Stimulated activated CD4-positive, alpha-beta T cell treated with anti-CD3 and anti-CD28 coated beads, Interleukin-4, amount 100 ng/mL, for 1 hour (primary cell): ENCODE results near the gene POU2AF2.
"Not testable (repeated sequence)": the region's sequence is repeated elsewhere in the genome, so short reads cannot be mapped to it uniquely, and the experiment has no call there.

ENCODE experiments used
- DNase-seq: peaks from one replicate; pipeline ENCODE4 v3.0.0-alpha.2; 2020

The POU2AF2 gene

DNA sequence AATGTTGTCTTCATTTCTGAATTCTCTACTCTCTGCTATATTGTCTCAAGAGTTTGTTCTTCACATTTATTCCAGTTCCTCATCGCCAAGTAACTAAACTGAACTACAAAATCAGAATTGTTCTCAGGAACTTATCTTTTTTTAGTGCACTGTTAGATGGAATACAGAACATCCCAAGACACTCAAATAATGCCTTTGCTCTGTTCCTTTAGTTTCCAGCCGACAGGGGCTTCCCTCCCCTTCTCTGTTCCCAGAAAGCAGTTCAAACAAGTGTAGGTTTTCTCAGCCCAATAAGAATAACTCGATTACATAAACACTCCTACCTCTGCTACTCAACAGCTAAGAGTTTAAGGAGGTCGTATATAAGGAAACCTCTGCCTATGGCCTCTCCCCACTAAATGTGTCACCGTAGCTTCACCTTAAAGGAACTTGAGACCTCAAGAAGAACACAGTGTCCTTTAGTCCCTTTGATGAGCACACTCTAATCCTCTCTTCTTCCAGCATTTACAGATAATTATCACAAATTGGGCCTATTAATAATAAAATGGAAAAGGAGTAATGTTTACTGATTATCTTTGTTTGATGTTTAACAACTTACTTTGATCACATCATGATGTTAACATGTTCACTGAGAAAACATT, 59.8 kb downstream of the POU2AF2 start:
- DNase-seq = no peak

DNA sequence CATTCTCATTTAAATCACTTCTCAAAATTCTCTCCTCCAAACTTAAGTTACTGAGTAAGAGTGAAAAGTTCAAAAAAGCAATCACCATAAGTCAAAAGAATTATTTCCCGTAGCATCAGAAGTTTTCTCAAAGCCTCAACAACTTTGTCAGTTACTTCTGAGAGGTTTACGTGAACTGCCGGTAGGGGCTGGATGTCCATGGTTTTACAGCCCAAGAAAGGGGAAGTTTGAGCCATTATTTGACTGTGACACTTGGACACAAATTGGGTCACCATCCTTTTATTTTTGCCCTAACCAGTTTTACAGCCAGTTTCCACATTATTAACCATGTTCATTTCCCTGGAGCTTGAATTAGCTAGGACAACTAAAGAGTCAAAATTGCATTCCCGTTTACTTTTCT, 60.4 kb downstream of the POU2AF2 start:
- no peak for DNase-seq

DNA sequence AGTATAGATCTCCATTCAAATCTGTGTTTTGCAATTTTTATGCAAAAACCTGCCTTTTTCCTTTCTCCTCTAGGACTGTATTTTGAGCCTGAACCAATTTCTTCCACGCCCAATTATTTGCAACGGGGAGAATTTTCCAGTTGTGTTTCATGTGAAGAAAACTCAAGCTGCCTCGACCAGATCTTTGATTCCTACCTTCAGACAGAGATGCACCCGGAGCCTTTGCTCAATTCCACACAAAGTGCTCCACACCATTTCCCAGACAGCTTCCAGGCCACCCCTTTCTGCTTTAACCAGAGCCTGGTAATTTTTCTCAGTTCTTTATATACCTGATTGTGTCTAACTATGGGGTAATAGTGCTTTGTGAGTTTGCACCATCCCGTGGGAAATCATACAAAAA, 60.8 kb downstream of the POU2AF2 start:
- DNase-seq = no peak

DNA sequence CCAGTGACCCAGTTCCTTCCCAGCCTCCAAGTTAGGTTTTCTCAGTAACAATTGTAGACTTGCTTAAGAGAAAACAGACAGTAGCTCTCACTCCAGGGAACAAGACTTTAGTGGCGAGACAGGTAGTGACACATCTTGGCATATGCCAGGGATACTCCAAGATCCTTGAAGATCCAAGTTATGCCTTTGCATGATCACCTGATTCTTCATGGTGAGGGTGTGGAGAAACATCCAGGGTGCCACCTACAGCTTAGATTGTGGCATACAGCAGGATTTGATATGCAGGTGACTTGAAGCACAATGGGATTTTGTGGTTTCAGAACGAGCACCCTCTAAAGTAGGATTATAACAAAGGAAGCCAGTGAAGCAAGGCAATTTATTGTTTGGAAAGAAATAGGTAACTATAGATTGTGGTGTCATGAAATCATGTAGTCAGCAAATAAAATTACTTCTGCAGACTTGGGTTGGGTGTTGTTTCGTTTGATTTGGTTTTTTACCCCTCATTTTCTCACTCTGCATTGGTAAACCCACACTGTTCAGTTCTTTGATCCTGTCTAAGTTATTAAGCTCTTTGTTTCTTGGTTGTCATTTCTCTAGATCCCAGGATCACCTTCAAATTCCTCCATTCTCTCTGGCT, 62.1 kb downstream of the POU2AF2 start:
- no peak for DNase-seq

DNA sequence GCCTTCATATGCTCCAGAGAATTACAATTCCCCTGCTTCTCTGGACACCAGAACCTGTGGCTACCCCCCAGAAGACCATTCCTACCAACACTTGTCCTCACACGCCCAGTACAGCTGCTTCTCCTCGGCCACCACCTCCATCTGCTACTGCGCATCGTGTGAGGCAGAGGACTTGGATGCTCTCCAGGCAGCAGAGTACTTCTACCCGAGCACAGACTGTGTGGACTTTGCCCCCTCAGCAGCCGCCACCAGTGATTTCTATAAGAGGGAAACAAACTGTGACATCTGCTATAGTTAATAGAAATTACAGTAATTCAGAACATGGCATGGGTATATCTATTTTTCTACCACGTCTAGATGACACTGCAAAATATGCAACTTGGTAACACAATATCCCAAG, 62.6 kb downstream of the POU2AF2 start:
- no peak for DNase-seq

DNA sequence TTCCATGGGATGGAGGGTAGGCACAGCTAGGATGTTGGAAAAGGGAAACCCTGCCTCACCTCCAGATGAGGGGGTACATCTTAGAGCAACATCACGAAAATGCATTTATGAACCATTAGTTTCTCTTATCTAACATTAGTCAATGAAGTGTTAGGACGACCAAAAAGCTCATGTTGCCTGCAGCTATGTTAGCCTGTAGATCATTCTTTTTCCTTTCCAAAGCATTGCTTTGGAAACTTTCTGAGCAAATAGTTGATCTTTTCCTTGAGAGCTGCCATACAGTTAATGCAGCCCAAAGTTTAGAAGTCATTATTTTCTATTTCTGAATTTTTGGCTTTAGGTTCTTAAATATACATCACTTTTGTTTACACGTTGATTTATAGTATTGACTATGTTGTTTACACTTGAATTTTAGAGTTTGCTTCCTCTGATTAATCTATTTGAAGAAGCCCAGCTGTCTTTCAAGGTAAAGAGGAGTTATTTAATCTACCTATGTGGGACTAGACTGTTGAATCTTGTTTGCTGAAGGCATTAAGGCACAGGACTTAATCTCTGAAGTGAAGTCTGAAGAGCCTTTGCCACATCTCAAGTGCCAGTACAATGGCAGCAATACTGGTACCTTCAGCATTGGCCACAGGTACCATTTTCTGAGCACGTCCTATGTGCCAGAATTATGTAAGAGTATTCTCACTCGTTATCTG, 63.8 kb downstream of the POU2AF2 start:
- DNase-seq = no peak

DNA sequence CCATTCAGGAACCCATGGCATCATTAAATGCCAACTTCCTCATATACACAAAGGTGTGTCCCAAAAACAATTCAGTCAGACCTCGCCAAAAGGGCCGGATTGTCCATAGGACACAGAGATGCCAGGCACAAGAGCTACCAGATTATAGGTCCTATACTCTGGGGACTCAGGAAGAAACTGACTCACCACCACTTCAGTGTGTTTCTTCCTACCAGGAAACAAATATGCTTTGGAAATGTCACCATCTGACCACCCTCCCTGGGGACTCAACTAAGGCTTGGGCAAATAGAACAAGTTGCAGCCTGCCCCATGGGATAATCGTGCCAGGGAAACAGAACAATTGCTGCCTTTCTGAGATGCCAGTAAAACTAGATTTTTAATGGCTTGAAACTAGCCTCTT, 64.6 kb downstream of the POU2AF2 start:
- DNase-seq = no peak

DNA sequence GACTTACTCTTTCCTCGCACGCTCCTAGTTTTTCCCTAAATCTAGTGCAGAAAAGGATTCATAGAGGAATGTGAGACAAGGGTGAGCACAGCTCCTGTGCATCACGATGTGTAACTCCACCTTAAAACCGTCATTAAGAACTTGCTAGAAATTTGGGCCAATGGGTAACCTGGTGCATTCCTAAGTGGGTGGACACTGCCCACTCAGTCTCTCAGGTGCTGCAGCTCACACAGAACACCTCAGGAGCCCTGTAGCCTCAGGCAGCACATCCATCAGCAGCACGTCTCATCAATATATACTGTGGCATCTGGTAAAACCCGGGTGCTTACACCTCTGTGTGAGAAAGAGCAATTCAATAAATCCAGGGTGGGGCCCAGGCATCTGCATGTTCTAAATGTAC, 65.2 kb downstream of the POU2AF2 start:
- no peak for DNase-seq

DNA sequence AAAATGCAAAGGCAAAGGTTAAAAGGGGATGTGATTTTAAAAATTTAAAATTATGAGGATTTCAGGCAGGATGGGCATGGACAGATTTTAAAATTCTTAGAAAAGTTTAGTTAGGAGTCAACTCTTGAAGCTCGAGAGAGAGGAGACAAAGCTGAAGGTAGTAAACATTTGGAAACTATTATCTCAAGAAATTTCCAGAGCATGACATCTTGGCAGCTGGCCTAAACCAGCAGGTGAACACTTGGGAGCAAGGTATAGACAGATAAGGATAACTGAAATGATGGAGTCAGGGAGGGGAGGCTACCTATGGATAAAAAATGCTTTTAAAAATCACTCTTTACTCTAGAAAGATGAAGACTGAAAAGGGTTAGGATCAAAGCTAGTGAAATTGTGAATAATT, 66.6 kb downstream of the POU2AF2 start:
- DNase-seq = no peak

DNA sequence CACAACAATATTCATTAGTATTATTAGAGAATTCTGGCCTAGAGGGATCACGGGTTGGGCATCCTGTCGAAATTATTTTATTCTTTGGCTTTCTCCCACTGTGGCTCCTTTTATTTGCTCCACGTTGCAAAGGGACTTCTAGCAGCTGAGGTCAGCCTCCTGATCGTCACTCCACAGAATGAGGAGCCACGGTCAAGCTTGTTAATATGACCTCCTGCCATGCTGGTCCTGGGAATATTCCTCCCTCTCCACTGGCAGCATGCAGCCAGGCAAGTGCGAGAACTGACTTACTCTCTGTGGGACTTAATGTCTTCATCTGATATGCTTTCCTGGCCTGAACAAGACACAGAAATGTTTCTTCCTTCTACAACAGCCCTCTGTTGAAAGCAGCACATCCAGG, 73.8 kb downstream of the POU2AF2 start:
- no peak for DNase-seq

DNA sequence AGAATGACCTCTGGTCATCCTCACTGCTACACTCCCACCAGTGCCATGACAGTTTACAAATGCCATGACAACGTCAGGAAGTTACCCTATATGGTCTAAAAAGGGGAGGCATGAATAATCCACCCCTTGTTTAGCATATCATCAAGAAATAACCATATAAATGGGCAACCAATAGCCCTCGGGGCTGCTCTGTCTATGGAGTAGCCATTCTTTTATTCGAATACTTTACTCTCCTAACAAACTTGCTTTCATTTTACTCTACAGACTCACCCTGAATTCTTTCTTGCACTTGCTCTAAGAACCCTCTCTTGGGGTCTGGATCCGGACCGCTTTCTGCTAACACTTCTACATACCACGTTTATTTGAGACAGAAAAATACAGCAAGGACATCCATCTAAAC, 74.7 kb downstream of the POU2AF2 start:
- not testable (repeated sequence) for DNase-seq

DNA sequence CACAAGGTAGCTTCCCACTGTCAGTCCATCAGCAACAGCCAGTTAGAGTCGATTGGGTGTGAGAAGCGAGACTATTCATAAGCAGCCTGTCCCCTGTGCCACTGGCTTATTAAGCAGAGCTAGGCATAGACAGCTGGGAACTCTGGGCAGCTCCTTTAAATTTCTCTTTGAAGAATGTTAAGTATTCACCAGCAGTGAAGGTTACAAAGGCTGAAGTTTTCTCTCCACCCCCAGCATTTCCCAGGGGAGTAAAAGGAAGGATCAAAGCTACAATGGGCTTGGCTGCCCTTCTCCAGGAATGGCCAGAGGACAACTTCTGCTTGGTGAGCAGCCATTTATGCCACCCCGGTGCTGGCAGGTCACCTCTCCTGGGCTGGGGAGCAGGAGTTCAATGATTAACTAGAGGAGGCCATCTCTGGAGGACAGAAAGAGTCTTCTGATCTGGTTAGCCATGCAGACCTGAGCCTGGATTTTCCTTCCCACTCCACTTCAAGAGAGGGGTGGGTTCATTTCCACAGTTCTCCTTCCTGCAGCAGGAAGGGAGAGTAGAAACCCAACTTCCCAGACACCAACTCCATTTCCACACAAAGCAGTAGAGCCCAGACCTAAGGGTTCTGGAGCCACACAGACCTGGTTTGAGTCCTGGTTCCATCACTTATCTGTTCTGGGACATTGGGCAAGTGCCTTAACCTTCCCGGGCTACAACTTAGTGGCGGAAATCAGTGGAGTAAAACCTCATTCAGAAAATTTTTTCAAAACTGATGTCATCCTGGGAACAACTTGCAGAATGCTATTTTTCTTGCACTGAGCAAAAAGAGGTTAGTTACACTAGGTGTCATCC, 75.4 kb downstream of the POU2AF2 start:
- DNase-seq = no peak

DNA sequence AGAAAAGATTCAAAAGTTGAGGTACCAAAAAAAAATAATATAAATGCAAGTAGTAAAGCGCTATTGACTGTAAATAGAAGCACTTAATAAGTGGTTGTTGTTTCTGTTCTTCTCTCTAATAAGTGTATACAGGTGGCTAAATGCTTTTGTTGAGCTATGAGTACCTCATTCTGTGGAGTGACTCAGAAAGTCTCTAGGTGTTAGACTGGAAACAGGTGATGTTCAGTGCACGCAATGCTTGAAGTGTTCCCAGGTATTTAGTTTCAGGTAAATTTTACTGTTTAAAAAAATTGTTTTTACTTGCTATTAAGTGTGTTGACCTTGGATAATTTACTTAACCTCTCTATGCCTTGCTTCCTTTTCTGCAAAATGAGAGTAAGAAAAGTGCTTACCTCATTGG, 77.0 kb downstream of the POU2AF2 start:
- DNase-seq = no peak

DNA sequence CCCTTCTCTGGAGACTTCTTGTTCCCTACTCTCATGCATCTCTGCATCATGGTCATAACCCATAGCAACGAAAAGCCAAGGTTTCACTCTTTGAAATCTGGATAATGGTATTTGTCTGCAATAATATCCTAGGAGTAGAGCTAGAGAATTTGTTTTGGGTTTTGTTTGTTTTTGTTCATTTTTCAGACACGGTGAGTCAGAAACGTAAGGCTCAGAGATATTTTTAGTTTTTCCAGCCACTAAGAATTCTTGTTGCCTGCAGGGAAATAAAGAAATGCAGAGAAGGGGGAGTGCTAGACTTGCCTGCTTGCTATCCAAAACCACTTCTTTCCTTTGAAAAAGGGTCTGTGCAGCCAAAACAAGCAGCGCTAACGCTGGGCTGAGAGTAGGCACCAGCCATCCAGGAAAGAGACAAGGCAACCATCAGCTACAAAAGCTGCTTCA, 78.8 kb downstream of the POU2AF2 start:
- no peak for DNase-seq

DNA sequence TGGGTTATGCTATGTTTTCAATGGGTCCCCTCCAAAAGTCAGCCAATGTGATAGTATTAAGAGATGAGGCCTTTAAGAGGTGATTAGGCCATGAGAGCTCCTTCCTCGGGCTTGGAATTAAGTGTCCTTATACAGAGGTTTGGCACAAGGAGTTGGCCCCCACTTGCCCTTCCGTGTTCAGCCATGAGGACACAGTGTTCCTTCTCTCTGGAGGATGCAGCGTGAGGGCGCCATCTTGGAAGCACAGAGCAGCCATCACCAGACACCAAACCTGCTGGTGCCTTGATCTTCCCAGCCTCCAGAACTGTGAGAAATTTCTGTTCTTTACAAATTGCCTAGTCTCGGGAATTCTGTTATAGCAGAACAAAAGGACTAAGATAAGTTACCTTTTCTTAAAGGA, 79.7 kb downstream of the POU2AF2 start:
- no peak for DNase-seq

DNA sequence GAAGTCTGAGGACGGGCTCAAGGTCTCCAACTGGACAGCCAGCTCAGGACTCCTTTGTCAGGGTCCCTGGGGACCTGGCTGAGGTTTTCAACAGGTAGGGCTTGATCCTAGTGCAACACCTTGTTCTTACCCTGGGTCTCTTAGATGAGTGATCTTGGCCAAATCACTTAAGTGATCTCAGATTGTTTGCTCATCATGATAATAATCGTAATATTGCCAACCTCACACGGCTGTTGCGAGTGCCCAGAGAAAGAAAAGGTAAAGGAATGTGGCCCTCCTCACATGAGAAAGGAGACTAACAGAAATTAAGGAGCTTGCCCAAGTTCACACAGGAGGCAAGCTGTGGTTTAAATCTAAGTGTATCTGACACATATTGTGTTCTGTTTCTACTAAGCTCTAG, 81.3 kb downstream of the POU2AF2 start:
- DNase-seq = no peak

DNA sequence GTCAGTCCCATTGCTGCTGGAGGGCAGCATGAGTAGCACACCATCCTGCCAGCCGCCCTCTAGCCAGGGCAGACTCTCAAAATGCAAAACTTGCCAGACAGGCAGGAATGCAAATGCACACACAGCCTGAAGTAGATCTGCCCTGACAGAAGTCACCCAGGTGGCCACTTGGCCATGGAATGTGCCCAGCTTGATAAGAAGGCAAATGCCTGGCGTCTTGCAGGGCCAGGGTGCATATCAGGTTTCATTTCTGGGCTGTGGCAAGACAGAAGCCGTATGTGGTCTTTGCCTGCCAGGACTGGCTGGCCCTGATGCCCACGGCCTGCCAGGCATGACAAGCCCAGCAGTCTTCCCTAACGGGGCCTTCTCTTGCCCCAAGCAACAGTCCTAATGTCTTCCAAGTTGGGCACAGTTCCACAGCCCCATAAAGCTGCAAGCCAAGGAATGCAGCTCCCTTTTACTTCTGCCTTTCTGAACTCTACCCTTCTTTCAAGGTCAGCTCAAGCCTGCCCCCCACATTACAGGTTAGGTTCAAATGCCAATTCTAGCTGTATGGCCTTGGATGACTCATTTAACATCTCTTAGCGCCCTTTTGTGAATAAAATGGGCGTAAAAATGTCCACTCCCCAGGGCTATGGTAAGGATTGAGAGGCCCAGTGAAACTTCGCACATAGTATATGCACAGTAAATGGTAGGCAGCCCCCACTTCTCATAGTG, 82.5 kb downstream of the POU2AF2 start:
- no peak for DNase-seq

DNA sequence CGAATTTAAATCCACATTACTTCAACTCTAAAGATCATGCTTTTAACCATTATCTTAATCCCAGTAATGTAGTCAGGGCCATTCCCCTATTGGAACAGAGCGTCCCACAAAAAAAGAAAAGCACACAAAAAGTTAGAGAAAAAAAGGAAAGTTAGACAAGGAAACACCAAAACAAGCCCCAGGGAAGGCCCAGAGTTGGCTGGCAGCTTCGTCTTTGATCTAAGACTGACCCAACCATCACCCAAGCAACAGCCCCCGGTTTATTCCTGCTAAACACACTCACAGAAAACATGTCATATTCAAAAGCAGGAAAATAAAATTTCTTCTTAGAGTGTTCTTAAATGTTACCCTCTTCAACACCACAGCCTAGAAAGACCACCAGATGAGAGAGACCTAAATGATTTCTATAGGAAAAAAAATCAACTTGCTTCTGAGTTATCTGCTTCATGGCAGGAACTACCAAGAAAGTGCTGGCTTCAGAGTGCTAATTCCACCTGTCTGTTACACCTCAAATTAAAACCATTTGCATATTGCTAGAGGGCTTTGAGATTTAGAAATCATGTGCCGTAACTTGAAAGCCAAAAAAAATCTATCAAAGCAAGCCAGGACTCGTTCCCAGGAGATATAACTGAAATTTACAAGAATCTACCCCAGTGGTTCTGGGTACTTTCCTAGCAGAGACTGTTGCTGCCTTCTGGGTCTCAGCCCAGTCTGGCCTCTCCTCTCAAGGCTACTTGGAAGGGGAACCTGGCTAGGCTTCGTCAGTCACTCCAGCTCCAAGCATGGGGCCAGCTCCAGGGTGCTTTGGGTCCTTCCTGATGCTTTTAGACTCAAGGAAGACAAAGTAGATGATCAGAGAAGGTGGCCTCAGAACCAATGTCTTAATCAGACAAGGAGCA, 84.0 kb downstream of the POU2AF2 start:
- DNase-seq = no peak

DNA sequence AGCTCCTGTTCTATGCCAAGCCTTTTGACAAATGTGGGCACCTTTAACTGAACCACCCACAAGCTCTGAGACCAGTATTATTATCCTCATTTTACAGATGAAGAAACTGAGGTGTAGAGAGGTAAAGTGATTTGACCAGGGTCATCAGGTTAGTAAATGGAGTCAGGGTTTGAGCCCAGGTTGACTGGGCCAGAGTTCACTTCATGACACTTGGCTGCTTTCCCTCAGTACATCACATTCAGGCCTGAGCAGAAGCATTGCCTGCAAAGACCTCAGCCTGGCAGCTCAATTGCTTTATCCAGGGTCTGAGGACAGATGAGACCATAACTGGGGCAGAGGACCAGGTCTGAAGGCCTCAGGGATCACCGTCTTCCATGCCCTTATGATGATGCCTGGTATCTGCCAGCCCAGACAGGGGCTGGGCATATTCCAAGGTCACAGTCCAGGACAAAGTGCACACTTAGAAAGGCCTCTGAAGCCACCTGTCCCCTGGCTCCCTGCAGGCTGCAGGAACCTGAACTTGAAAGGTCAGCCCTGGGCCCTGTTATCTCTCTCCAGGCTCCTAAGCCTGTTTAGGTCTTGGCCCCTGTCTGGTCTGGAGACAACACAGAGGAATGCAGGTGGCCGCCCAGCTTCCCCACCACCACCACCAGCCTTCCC, 84.8 kb downstream of the POU2AF2 start:
- DNase-seq = no peak

DNA sequence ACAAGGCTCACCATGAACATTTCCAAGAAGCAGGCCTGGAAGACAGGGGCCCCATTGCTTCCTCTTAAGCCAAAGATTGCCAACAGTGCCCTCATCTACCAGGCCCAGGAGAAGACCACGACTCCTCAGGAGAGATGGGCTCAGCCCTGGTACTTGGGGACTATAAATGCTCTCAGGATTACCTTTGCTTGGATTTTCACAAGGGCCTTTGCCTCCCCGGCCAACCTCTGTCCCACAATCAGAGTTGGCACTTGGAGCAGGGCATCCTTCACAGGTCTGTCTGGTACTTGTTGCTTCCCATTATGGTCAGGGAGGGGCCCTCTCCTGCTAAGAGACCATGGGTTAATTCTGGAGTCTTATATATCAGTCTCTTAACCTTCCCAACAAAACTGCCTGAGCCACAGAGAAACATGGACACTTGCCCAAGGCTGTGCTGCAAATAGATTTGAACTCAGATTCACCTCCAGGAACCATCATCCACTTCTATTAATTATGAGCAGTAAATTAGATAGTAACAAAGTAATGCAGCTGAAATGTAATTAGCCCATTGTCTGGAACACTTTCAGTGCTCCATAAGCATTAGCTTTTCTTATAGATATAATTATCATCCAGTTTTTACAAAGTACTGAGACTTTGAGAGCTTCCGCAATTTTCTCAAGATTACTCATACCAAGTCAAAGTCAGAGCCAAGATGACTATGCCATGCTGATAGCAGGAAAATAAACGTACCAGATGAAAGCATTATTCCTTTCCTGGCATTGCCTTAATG, 86.4 kb downstream of the POU2AF2 start:
- no peak for DNase-seq
